ENCODE data around the gene EIF3CL. TPM values are rescaled to one million over a fixed set of nuclear protein-coding genes. Genes with fewer than 3 reads are reported as not detected.
"Not testable (repeated sequence)": the region's sequence is repeated elsewhere in the genome, so short reads cannot be mapped to it uniquely, and the experiment has no call there.

EIF3CL gene
- total RNA-seq, 2 experiments from 2014 or later, result 50.9 to 53.2 TPM

- intact Hi-C loops (cut with micrococcal nuclease); H3K4me3 Mint-ChIP-seq; DNase-seq; H3K27me3 Mint-ChIP-seq; POLR2A ChIA-PET; H3K36me3 Mint-ChIP-seq; CTCF ChIA-PET; H3K9me3 Mint-ChIP-seq; H3K4me1 Mint-ChIP-seq (ENCODE audit: low read depth); H3K27ac Mint-ChIP-seq: not testable (repeated sequence)
Measured at GRCh38 chr16:28335678-28336077, 68.0 kb downstream of the EIF3CL start.

DNA sequence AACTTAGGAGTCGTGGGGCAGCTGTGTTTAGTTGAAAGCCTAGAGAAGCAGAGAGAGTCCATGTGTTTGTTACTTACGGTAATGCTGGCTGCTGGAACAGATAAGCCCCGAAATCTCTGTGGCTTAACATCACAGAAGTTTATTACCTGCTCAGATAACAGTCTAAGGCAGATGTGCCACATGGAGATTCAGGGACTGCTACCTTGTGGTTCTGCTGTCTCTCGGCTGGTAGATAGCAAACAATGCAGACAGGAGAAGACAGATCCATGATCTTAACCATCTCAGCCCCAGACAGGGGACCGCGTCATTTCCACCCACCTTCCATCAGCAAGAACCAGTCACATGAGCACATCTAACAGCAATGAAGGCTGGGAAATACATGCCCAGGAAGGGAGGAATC lies 71.0 kb downstream of the EIF3CL start:
- H3K4me3 Mint-ChIP-seq; H3K36me3 Mint-ChIP-seq; POLR2A ChIA-PET; CTCF ChIA-PET; H3K27ac Mint-ChIP-seq; H3K4me1 Mint-ChIP-seq (ENCODE audit: low read depth); DNase-seq; intact Hi-C loops (cut with micrococcal nuclease); H3K27me3 Mint-ChIP-seq; H3K9me3 Mint-ChIP-seq: not testable (repeated sequence)

DNA sequence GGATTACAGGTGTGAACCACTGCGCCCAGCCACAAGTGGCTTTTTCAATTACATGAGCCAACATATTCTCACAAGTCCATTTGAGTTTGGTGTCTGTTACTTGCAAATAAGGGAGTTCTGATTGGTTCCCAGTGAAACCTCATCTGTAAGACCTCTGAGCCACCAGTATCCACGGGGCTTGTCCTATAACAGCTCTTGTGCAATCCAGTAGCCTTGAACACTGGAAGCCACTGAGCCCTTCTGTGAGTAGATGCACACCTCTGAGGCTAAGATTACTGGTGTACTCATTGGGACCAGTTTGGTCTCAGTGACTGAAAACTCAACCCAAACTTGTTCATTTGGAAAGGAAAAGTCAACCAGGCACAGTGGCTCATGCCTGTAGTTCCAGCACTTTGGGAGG lies 72.7 kb downstream of the EIF3CL start:
- intact Hi-C loops (cut with micrococcal nuclease); H3K27me3 Mint-ChIP-seq; POLR2A ChIA-PET; H3K4me3 Mint-ChIP-seq; H3K36me3 Mint-ChIP-seq; CTCF ChIA-PET; H3K4me1 Mint-ChIP-seq (ENCODE audit: low read depth); H3K9me3 Mint-ChIP-seq; H3K27ac Mint-ChIP-seq; DNase-seq: not testable (repeated sequence)

- H3K36me3 Mint-ChIP-seq; H3K4me1 Mint-ChIP-seq (ENCODE audit: low read depth); POLR2A ChIA-PET; intact Hi-C loops (cut with micrococcal nuclease); CTCF ChIA-PET; DNase-seq; H3K27ac Mint-ChIP-seq; H3K4me3 Mint-ChIP-seq; H3K9me3 Mint-ChIP-seq; H3K27me3 Mint-ChIP-seq: not testable (repeated sequence)
Measured at GRCh38 chr16:28330232-28330631, 73.4 kb downstream of the EIF3CL start.

Small RNAs within 50 kb of the gene (microRNA-seq; reads per million reads assigned to microRNA genes)
- not detected for gene MIR6862-1 (ENCODE audit: borderline microRNAs expressed, borderline number of aligned reads, borderline replicate concordance)

Other genes starting within 250 kb of the EIF3CL start
- gene XPO6, start 191.9 kb downstream of the EIF3CL start, total RNA-seq, result 100 to 1,000 TPM; 201 to 214 TPM
- gene SBK1, start 111.3 kb downstream of the EIF3CL start, total RNA-seq, result 1 to 10 TPM; 2.9 to 3.8 TPM
- 1 to 10 TPM; 1.8 to 2.5 TPM for gene NPIPB6, start 40.3 kb downstream of the EIF3CL start, total RNA-seq
- gene NPIPB7, start 68.5 kb upstream of the EIF3CL start, total RNA-seq, result not detected
- 10 to 100 TPM; 17.0 to 17.4 TPM for gene CLN3, start 88.2 kb upstream of the EIF3CL start, total RNA-seq
- gene APOBR, start 90.8 kb upstream of the EIF3CL start, total RNA-seq, result 1 to 10 TPM; 2.9 to 3.1 TPM
- not detected for gene IL27, start 103.0 kb upstream of the EIF3CL start, total RNA-seq
- gene NUPR1, start 135.1 kb upstream of the EIF3CL start, total RNA-seq, result not detected
- 10 to 100 TPM; 17.8 to 18.5 TPM for gene SGF29, start 150.1 kb upstream of the EIF3CL start, total RNA-seq
- gene SULT1A2, start 193.2 kb upstream of the EIF3CL start, total RNA-seq, result under 1 TPM in 1 of 2 experiments, not detected in 1; 0.24 TPM
- 1 to 10 TPM; 8.7 to 9.0 TPM for gene SULT1A1, start 206.2 kb upstream of the EIF3CL start, total RNA-seq
- under 1 TPM in 1 of 2 experiments, not detected in 1; 0.27 TPM for gene NPIPB8, start 234.2 kb upstream of the EIF3CL start, total RNA-seq